ENCODE results near the gene MTF2.
"Not testable (repeated sequence)": the region's sequence is repeated elsewhere in the genome, so short reads cannot be mapped to it uniquely, and the experiment has no call there.

The MTF2 gene

GRCh38 chr1:93159337-93159736, 80.3 kb downstream of the MTF2 start:
- Histone ChIP-seq H3K79me2 (ENCODE audit: low read length) (peaks cover 24% of the 10 kb centered on the region), H3K4me1 (ENCODE audit: low read length) (no peaks in the 10 kb centered on the region), H3K9me3 (ENCODE audit: insufficient read depth, low read length) (no peaks in the 10 kb centered on the region), H3K4me3 (ENCODE audit: low read length) (no peak overlapping the region), H4K20me1 (ENCODE audit: insufficient read depth, low read length) (peaks cover 19% of the 10 kb centered on the region), H3K36me3 (replicated peaks; ENCODE audit: low read depth, low read length) (peaks cover 5% of the 10 kb centered on the region), H3K4me2 (ENCODE audit: low read length) (no peak overlapping the region), H3K27ac (ENCODE audit: low read length) (no peak overlapping the region), H2AFZ (ENCODE audit: low read depth, low read length) (no peak overlapping the region), H3K9ac (ENCODE audit: low read length) (no peak overlapping the region), H3K27me3 (ENCODE audit: low read depth, low read length) (no peaks in the 10 kb centered on the region)
- no peak for TF ChIP-seq EZH2phosphoT487 (IDR thresholded peaks at IDR 0.05; ENCODE audit: low read depth)

- not testable (repeated sequence) for H3K36me3 ChIP-seq (replicated peaks; ENCODE audit: low read depth, low read length); H3K4me2 ChIP-seq (ENCODE audit: low read length); H3K9me3 ChIP-seq (ENCODE audit: insufficient read depth, low read length); H3K4me3 ChIP-seq (ENCODE audit: low read length); H3K4me1 ChIP-seq (ENCODE audit: low read length); H3K27me3 ChIP-seq (ENCODE audit: low read depth, low read length); H3K9ac ChIP-seq (ENCODE audit: low read length); H3K27ac ChIP-seq (ENCODE audit: low read length); H2AFZ ChIP-seq (ENCODE audit: low read depth, low read length)
- peaks cover 54% of the 10 kb centered on the region for H3K79me2 ChIP-seq (ENCODE audit: low read length)
- H4K20me1 ChIP-seq (ENCODE audit: insufficient read depth, low read length), result peaks cover 26% of the 10 kb centered on the region
Observed at GRCh38 chr1:93163314-93163713, 84.2 kb downstream of the MTF2 start.

- Histone ChIP-seq H3K9me3 (ENCODE audit: insufficient read depth, low read length) (no peaks in the 10 kb centered on the region), H3K27me3 (ENCODE audit: low read depth, low read length) (no peaks in the 10 kb centered on the region), H3K36me3 (replicated peaks; ENCODE audit: low read depth, low read length) (no peaks in the 10 kb centered on the region), H3K27ac (ENCODE audit: low read length) (no peak overlapping the region), H2AFZ (ENCODE audit: low read depth, low read length) (no peak overlapping the region), H3K4me2 (ENCODE audit: low read length) (no peak overlapping the region), H3K4me3 (ENCODE audit: low read length) (no peak overlapping the region), H3K4me1 (ENCODE audit: low read length) (no peaks in the 10 kb centered on the region), H3K9ac (ENCODE audit: low read length) (no peak overlapping the region), H4K20me1 (ENCODE audit: insufficient read depth, low read length) (peaks cover 33% of the 10 kb centered on the region), H3K79me2 (ENCODE audit: low read length) (peaks cover 68% of the 10 kb centered on the region)
- TF ChIP-seq CTCF (IDR thresholded peaks at IDR 0.05; ENCODE audit: low read depth, low read length) (no peak), EZH2phosphoT487 (IDR thresholded peaks at IDR 0.05; ENCODE audit: low read depth) (no peak)
Observed at GRCh38 chr1:93164816-93165215, 85.7 kb downstream of the MTF2 start.

GRCh38 chr1:93165895-93166294, 86.8 kb downstream of the MTF2 start:
- not testable (repeated sequence) for H3K27me3 ChIP-seq (ENCODE audit: low read depth, low read length); H3K36me3 ChIP-seq (replicated peaks; ENCODE audit: low read depth, low read length); H3K4me3 ChIP-seq (ENCODE audit: low read length); H3K9me3 ChIP-seq (ENCODE audit: insufficient read depth, low read length); H3K4me2 ChIP-seq (ENCODE audit: low read length); H2AFZ ChIP-seq (ENCODE audit: low read depth, low read length); H3K9ac ChIP-seq (ENCODE audit: low read length); H3K27ac ChIP-seq (ENCODE audit: low read length); H3K4me1 ChIP-seq (ENCODE audit: low read length)
- peaks cover 37% of the 10 kb centered on the region for H4K20me1 ChIP-seq (ENCODE audit: insufficient read depth, low read length)
- H3K79me2 ChIP-seq (ENCODE audit: low read length), result peaks cover 76% of the 10 kb centered on the region

GRCh38 chr1:93167006-93167405, 87.9 kb downstream of the MTF2 start:
- H3K27ac ChIP-seq (ENCODE audit: low read length), result no peak overlapping the region
- peaks cover 80% of the 10 kb centered on the region for H3K79me2 ChIP-seq (ENCODE audit: low read length)
- no peak overlapping the region for H3K4me3 ChIP-seq (ENCODE audit: low read length)
- H3K4me2 ChIP-seq (ENCODE audit: low read length), result no peak overlapping the region
- TF ChIP-seq EZH2phosphoT487 (IDR thresholded peaks at IDR 0.05; ENCODE audit: low read depth) (no peak), CTCF (IDR thresholded peaks at IDR 0.05; ENCODE audit: low read depth, low read length) (no peak)
- H3K9me3 ChIP-seq (ENCODE audit: insufficient read depth, low read length), result no peaks in the 10 kb centered on the region
- H2AFZ ChIP-seq (ENCODE audit: low read depth, low read length), result no peak overlapping the region
- H3K4me1 ChIP-seq (ENCODE audit: low read length), result no peaks in the 10 kb centered on the region
- H3K9ac ChIP-seq (ENCODE audit: low read length), result no peak overlapping the region
- peaks cover 39% of the 10 kb centered on the region for H4K20me1 ChIP-seq (ENCODE audit: insufficient read depth, low read length)
- H3K27me3 ChIP-seq (ENCODE audit: low read depth, low read length), result no peaks in the 10 kb centered on the region
- H3K36me3 ChIP-seq (replicated peaks; ENCODE audit: low read depth, low read length), result peaks cover 8% of the 10 kb centered on the region

GRCh38 chr1:93170141-93170678, 91.1 kb downstream of the MTF2 start:
- peaks cover 55% of the 10 kb centered on the region for H4K20me1 ChIP-seq (ENCODE audit: insufficient read depth, low read length)
- peaks cover 11% of the 10 kb centered on the region for H3K4me1 ChIP-seq (ENCODE audit: low read length)
- not testable (repeated sequence) for H3K9me3 ChIP-seq (ENCODE audit: insufficient read depth, low read length); H3K4me3 ChIP-seq (ENCODE audit: low read length); H2AFZ ChIP-seq (ENCODE audit: low read depth, low read length); H3K27ac ChIP-seq (ENCODE audit: low read length); H3K9ac ChIP-seq (ENCODE audit: low read length); H3K4me2 ChIP-seq (ENCODE audit: low read length); H3K27me3 ChIP-seq (ENCODE audit: low read depth, low read length)
- peaks cover 12% of the 10 kb centered on the region for H3K36me3 ChIP-seq (replicated peaks; ENCODE audit: low read depth, low read length)
- peaks cover 88% of the 10 kb centered on the region for H3K79me2 ChIP-seq (ENCODE audit: low read length)

Data from OCI-LY3 (cell line).